Natural killer cell (primary cell): Measurements from ENCODE around the gene ANAPC7. TPM values are rescaled to one million over a fixed set of nuclear protein-coding genes. Genes with fewer than 3 reads are reported as not detected.
A peak's percentile ranks its signal among the peaks of the same experiment; 100 is the strongest.

Source experiments
- ATAC-seq, 3 donors: fragments of 150-1000 bp in 2 of 3; fragments of 200-7000 bp in 1 of 3; cut with Tn5 transposase; 1 replicate in 1 of 3; 2 replicates in 2 of 3; pipeline ENCODE4 v1.10.0; 2021; ENCODE audit warnings: mild to moderate bottlenecking in 2 of 3, moderate library complexity in 2 of 3
- DNase-seq, 2 donors: peaks; one replicate each; pipeline versions ENCODE4 v3.0.0 to v3.0.0-alpha.2; 2013 to 2021; ENCODE audit warnings: mixed read lengths in 1 of 2
- H3K27ac ChIP-seq: one replicate; pipeline ENCODE4 v1.5.1; 2013; ENCODE audit warnings: mild to moderate bottlenecking, low read length
- H3K27me3 ChIP-seq: one replicate; pipeline ENCODE4 v1.6.1; 2013; ENCODE audit warnings: low read length; ENCODE audit not compliant: control insufficient read depth, insufficient read depth
- H3K36me3 ChIP-seq: one replicate; pipeline ENCODE4 v1.6.1; 2013; ENCODE audit warnings: low read length; ENCODE audit not compliant: control insufficient read depth, insufficient read depth
- H3K4me1 ChIP-seq: one replicate; pipeline ENCODE4 v1.6.1; 2013; ENCODE audit warnings: low read length; ENCODE audit not compliant: control insufficient read depth, insufficient read depth
- H3K4me3 ChIP-seq: one replicate; pipeline ENCODE4 v1.5.1; 2013; ENCODE audit warnings: low read length
- H3K9me3 ChIP-seq: one replicate; pipeline ENCODE4 v1.6.1; 2013; ENCODE audit warnings: low read length; ENCODE audit not compliant: control insufficient read depth, insufficient read depth
- H3K27ac Mint-ChIP-seq, 2 donors: one replicate each; pipeline ENCODE4 v1.8.0; 2022; ENCODE audit warnings: mild to moderate bottlenecking in 2 of 2, mixed read lengths in 2 of 2, moderate library complexity in 1 of 2
- H3K27me3 Mint-ChIP-seq, 2 donors: one replicate each; pipeline ENCODE4 v1.8.0; 2022; ENCODE audit warnings: low read depth in 2 of 2, mixed read lengths in 2 of 2
- H3K36me3 Mint-ChIP-seq: one replicate; pipeline ENCODE4 v1.8.0; 2022; ENCODE audit warnings: mixed read lengths
- H3K4me1 Mint-ChIP-seq, 2 donors: one replicate each; pipeline ENCODE4 v1.8.0; 2022; ENCODE audit warnings: mixed read lengths in 2 of 2
- H3K4me3 Mint-ChIP-seq: one replicate; pipeline ENCODE4 v1.8.0; 2022; ENCODE audit warnings: mild to moderate bottlenecking, moderate library complexity, mixed read lengths
- H3K9me3 Mint-ChIP-seq, 2 donors: one replicate each; pipeline ENCODE4 v1.8.0; 2022; ENCODE audit warnings: mixed read lengths in 2 of 2
- WGBS: methylation state at CpG from one replicate; pipeline ENCODE4 v1.1.7; 2013; ENCODE audit warnings: missing lambda C conversion rate; ENCODE audit not compliant: insufficient coverage; 5-methylcytosine and 5-hydroxymethylcytosine counted together
- intact Hi-C: fragments of 100-400 bp; cut with micrococcal nuclease; formaldehyde crosslinking; loops from one replicate; pipeline ENCODE4 v1.14.2; 2022
- total RNA-seq, 4 donors: library from RNA; stranded (reverse); fragments of 120-200 nt in 1 of 4; gene quantifications; one replicate each; pipeline versions ENCODE4 v1.2.3 to v1.2.4, GENCODE V29; 2013 to 2022
- TF ChIP-seq, protein P1 (sequence below): fragments of 200-600 bp; IDR thresholded peaks from one replicate; pipeline ENCODE4 v1.8.0; 2022; ENCODE audit warnings: antibody characterized with exemption

The ANAPC7 gene
- total RNA-seq, 3 donors from 2014 or later (not counting 1 experiment from before 2014, with no cell fraction given) = 46.5 to 77.0 (median 50.4) TPM

DNA sequence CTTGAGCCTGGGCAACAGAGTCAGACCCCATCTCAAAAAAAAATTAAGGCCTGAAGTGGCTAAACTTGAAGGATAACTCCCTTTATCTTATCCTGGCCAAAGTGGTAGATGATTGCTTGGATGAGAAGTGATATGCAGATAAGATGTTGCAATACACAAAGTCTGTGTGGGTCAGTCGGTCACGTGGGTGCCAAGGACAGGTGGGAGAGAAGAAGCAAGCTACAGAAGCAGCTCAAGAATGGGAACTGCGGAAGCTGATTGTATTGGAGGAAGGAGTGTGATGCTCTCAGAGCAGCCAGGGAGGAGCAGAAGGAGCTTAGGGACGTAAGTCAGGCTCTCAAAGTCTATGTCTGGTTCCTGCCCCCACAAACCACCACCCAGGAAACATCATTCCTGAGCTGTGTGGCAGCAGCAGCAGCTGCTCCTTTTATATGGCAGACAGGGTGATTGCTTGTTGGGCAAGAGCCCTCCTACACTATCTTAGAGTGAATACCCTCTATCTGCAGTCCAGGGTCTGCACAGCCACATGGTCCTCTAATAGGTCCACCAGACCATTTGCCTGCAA is 67.9 kb downstream of the ANAPC7 start:
- Histone ChIP-seq H3K27me3 (no peaks in the 10 kb centered on the region), H3K36me3 (peaks cover 83% of the 10 kb centered on the region), H3K4me1 (no peaks in the 10 kb centered on the region), H3K4me3 (no peak overlapping the region), H3K27ac (no peak overlapping the region), H3K9me3 (no peaks in the 10 kb centered on the region)
- H3K4me1 Mint-ChIP-seq = peaks cover 1 to 11% of the 10 kb centered on the region in 2 donors
- intact Hi-C loops = no loop called here
- DNase-seq (no peak), ATAC-seq (no peak)
- no peaks in the 10 kb centered on the region for H3K9me3 Mint-ChIP-seq
- H3K36me3 Mint-ChIP-seq = peaks cover 29% of the 10 kb centered on the region
- no peak overlapping the region for H3K27ac Mint-ChIP-seq
- H3K27me3 Mint-ChIP-seq = no peaks in the 10 kb centered on the region
- H3K4me3 Mint-ChIP-seq = no peak overlapping the region
- TF ChIP-seq, protein P1, sequence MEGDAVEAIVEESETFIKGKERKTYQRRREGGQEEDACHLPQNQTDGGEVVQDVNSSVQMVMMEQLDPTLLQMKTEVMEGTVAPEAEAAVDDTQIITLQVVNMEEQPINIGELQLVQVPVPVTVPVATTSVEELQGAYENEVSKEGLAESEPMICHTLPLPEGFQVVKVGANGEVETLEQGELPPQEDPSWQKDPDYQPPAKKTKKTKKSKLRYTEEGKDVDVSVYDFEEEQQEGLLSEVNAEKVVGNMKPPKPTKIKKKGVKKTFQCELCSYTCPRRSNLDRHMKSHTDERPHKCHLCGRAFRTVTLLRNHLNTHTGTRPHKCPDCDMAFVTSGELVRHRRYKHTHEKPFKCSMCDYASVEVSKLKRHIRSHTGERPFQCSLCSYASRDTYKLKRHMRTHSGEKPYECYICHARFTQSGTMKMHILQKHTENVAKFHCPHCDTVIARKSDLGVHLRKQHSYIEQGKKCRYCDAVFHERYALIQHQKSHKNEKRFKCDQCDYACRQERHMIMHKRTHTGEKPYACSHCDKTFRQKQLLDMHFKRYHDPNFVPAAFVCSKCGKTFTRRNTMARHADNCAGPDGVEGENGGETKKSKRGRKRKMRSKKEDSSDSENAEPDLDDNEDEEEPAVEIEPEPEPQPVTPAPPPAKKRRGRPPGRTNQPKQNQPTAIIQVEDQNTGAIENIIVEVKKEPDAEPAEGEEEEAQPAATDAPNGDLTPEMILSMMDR = no peak
- WGBS = 94% methylated on average over 4 of the region's 4 CpGs

DNA sequence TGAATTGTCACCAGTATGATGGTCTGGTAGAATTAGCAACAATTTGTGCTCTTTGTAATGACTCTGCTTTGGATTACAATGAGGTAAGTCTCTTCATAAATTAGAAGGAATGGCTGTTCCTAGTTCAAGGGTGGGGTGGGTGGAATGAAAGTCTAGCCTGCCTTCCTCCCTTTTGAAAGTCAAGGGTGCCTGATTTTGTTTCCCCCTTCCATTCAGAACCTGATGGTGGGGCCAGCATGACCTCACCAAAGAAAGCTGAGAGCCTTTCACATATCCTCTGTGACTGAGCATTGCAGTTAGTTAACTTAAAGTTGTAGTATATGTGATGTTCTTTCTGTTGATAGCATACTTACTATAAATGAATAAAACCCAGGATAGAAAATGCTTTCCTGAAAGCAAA is 70.3 kb downstream of the ANAPC7 start:
- peaks cover 11% of the 10 kb centered on the region for H3K36me3 Mint-ChIP-seq

DNA sequence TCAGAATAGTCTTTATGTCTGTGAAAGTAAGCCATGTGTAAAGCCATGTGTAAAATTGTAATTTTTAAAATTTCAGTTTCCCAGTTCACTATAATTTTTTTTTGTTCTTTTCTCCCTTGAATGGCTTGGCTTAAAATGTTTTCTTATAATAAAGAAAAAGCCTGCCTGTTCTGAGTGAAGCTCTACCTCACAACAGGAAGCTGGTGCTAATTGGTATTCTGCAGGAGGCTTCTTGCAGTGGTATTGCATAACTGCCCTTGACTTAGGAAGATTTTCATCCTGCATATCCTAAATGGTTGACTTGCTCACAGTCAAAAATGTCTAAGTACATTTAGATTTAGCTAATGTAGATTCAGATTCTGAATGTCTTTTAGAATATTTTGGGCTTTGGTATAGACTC is 73.0 kb downstream of the ANAPC7 start:
- no peaks in the 10 kb centered on the region for H3K27me3 ChIP-seq
- Mint-ChIP-seq H3K9me3 (no peaks in the 10 kb centered on the region), H3K27ac (peak overlapping the region; percentile 40 to 46), H3K4me3 (no peak overlapping the region), H3K4me1 (peaks cover 14 to 33% of the 10 kb centered on the region in 2 donors), H3K27me3 (no peaks in the 10 kb centered on the region), H3K36me3 (peaks cover 20% of the 10 kb centered on the region)
- no peak for DNase-seq
- no peaks in the 10 kb centered on the region for H3K4me1 ChIP-seq
- TF ChIP-seq, protein P1 = no peak
- no peaks in the 10 kb centered on the region for H3K9me3 ChIP-seq
- intact Hi-C loops = no loop called here
- no peak overlapping the region for H3K27ac ChIP-seq
- peaks cover 78% of the 10 kb centered on the region for H3K36me3 ChIP-seq
- no peak for ATAC-seq
- no peak overlapping the region for H3K4me3 ChIP-seq

More for the DNA sequence above, 70.3 kb downstream of the ANAPC7 start:
- no peak for ATAC-seq
- no peaks in the 10 kb centered on the region for H3K27me3 ChIP-seq
- H3K9me3 ChIP-seq = no peaks in the 10 kb centered on the region
- intact Hi-C loops = no loop called here
- H3K4me3 Mint-ChIP-seq = no peak overlapping the region
- H3K27me3 Mint-ChIP-seq = no peaks in the 10 kb centered on the region
- no peaks in the 10 kb centered on the region for H3K4me1 ChIP-seq
- H3K9me3 Mint-ChIP-seq = no peaks in the 10 kb centered on the region
- H3K36me3 ChIP-seq = peaks cover 80% of the 10 kb centered on the region
- TF ChIP-seq, protein P1 = no peak
- H3K27ac Mint-ChIP-seq = no peak overlapping the region
- H3K27ac ChIP-seq = no peak overlapping the region
- no peak overlapping the region for H3K4me3 ChIP-seq
- DNase-seq = no peak
- H3K4me1 Mint-ChIP-seq = peaks cover 11 to 21% of the 10 kb centered on the region in 2 donors

DNA sequence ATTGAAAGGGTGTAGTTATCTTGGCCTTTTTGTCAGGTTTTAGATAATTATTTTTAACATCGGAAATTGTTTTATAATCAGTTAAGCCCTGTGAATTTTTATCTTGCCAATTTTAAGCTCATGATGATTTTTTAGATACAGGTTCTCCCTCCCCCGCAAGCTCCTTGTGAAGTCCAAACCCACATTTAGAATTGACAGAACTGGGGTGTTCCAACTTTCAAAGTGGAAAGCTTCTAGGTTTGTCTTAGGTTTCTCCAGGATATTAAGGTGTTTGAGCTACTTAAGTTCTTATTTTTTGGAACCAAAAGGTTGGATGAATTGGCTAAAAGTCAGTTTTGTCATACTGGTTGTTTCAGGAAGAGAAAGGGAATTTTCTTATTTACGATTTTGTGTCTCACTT is 73.4 kb downstream of the ANAPC7 start:
- H3K27me3 Mint-ChIP-seq = no peaks in the 10 kb centered on the region
- H3K4me3 ChIP-seq = no peak overlapping the region
- intact Hi-C loops = no loop called here
- 92% methylated on average over 3 of the region's 3 CpGs for WGBS
- H3K27ac ChIP-seq = no peak overlapping the region
- peaks cover 14 to 33% of the 10 kb centered on the region in 2 donors for H3K4me1 Mint-ChIP-seq
- H3K27ac Mint-ChIP-seq = peak overlapping the region; percentile 40 to 46
- peaks cover 75% of the 10 kb centered on the region for H3K36me3 ChIP-seq
- no peaks in the 10 kb centered on the region for H3K27me3 ChIP-seq
- H3K36me3 Mint-ChIP-seq = peaks cover 20% of the 10 kb centered on the region
- no peak overlapping the region for H3K4me3 Mint-ChIP-seq
- no peaks in the 10 kb centered on the region for H3K9me3 ChIP-seq
- ATAC-seq = no peak
- DNase-seq = no peak
- no peaks in the 10 kb centered on the region for H3K9me3 Mint-ChIP-seq
- H3K4me1 ChIP-seq = no peaks in the 10 kb centered on the region
- TF ChIP-seq, protein P1 = no peak
